Keratinocyte (primary cell): ENCODE measurements around the gene CDCA3. TPM values are rescaled to one million over a fixed set of nuclear protein-coding genes. Genes with fewer than 3 reads are reported as not detected.

Experiments
- DNase-seq: peaks from one replicate; pipeline ENCODE4 v3.0.0-alpha.2; 2011; ENCODE audit warnings: low read depth, missing footprints, low spot score
- FAIRE-seq: peaks from 2 replicates; lab custom pipeline; 2011; peaks lifted over from hg19 to GRCh38; lab: Jason Lieb, UNC
- H2AFZ ChIP-seq: 2 replicates; pipeline ENCODE4 v1.6.0; 2012; ENCODE audit warnings: low read length, control low read depth, inconsistent platforms; ENCODE audit not compliant: control insufficient read depth
- H3K27ac ChIP-seq: 2 replicates; pipeline ENCODE4 v1.5.1; 2011; ENCODE audit warnings: low read length; ENCODE audit not compliant: control insufficient read depth, insufficient read depth
- H3K27me3 ChIP-seq: 3 replicates; pipeline ENCODE4 v1.6.0; 2011; ENCODE audit warnings: low read length; ENCODE audit not compliant: control insufficient read depth, insufficient read depth; ENCODE audit errors: extremely low read depth
- H3K36me3 ChIP-seq, 2 experiments: 2 replicates in 1 of 2; 3 replicates in 1 of 2; pipeline ENCODE4 v1.5.1; 2011; ENCODE audit warnings: low read length in 2 of 2, mild to moderate bottlenecking in 1 of 2; ENCODE audit not compliant: control insufficient read depth in 2 of 2, insufficient read depth in 2 of 2; ENCODE audit errors: extremely low read depth in 1 of 2
- H3K4me1 ChIP-seq: 3 replicates; pipeline ENCODE4 v1.5.1; 2011; ENCODE audit warnings: low read length; ENCODE audit not compliant: control insufficient read depth, insufficient read depth; ENCODE audit errors: extremely low read depth
- H3K4me2 ChIP-seq: 3 replicates; pipeline ENCODE4 v1.6.0; 2011; ENCODE audit warnings: low read depth, low read length; ENCODE audit not compliant: control insufficient read depth, insufficient read depth; ENCODE audit errors: extremely low read depth
- H3K4me3 ChIP-seq, 3 experiments: fragments of 200-600 bp in 1 of 3; sonication (generic) in 1 of 3; 2 replicates in 2 of 3; 3 replicates in 1 of 3; pipeline ENCODE4 v1.5.1; 2011 to 2016; ENCODE audit warnings: low read length in 3 of 3, mild to moderate bottlenecking in 3 of 3, control low read depth in 2 of 3, inconsistent platforms in 1 of 3, low read depth in 1 of 3, mixed read lengths in 1 of 3, mixed run types in 1 of 3, moderate library complexity in 1 of 3; ENCODE audit not compliant: control insufficient read depth in 2 of 3, insufficient read depth in 2 of 3; ENCODE audit errors: extremely low read depth in 1 of 3
- H3K79me2 ChIP-seq: 2 replicates; pipeline ENCODE4 v1.6.0; 2012; ENCODE audit warnings: low read length; ENCODE audit not compliant: control insufficient read depth, insufficient read depth
- H3K9ac ChIP-seq: 3 replicates; pipeline ENCODE4 v1.6.0; 2011; ENCODE audit warnings: low read length; ENCODE audit not compliant: control insufficient read depth, insufficient read depth; ENCODE audit errors: extremely low read depth
- H3K9me1 ChIP-seq: 3 replicates; pipeline ENCODE4 v1.6.0; 2011; ENCODE audit warnings: low read length; ENCODE audit not compliant: control insufficient read depth, insufficient read depth; ENCODE audit errors: extremely low read depth
- H3K9me3 ChIP-seq: 2 replicates; pipeline ENCODE4 v1.5.1; 2012; ENCODE audit warnings: low read depth, low read length; ENCODE audit not compliant: control insufficient read depth
- H4K20me1 ChIP-seq: 3 replicates; pipeline ENCODE4 v1.6.0; 2011; ENCODE audit warnings: low read length; ENCODE audit not compliant: control insufficient read depth, insufficient read depth; ENCODE audit errors: extremely low read depth
- CTCF ChIP-seq, 3 experiments: IDR thresholded peaks in 1 of 3; conservative IDR thresholded peaks in 1 of 3; optimal IDR thresholded peaks in 1 of 3; 2 replicates in 2 of 3; 3 replicates in 1 of 3; pipeline versions ENCODE3 to v1.5.1; 2011; ENCODE audit warnings: low read length in 3 of 3, mild to moderate bottlenecking in 3 of 3, moderate library complexity in 2 of 3, control low read depth in 1 of 3, inconsistent platforms in 1 of 3; ENCODE audit not compliant: insufficient read depth in 2 of 3; ENCODE audit errors: extremely low read depth in 1 of 3
- EZH2 ChIP-seq: IDR thresholded peaks from one replicate; pipeline ENCODE4 v1.6.1; 2012; ENCODE audit warnings: inconsistent platforms, mild to moderate bottlenecking, low read length, moderate library complexity
- dilution Hi-C: fragments of 300-500 bp; cut with MboI; formaldehyde crosslinking; loops from one replicate; pipeline ENCODE4 v1.7.0; 2020; ENCODE audit warnings: low sequenced_read_pairs; ENCODE audit not compliant: extremely low pct_ligation_motif_present
- polyA plus RNA-seq, 5 experiments: library from polyadenylated mRNA; depleted of rRNA in 3 of 5; stranded (reverse) in 3 of 5; stranded (forward) in 1 of 5; unstranded in 1 of 5; fragments of >200 nt; gene quantifications; 1 replicate in 1 of 5; 2 replicates in 3 of 5; 3 replicates in 1 of 5; pipeline versions ENCODE4 v1.2.1 to v1.2.3, GENCODE V29; 2011 to 2012; ENCODE audit warnings: missing spikeins in 2 of 5, low read depth in 1 of 5, low replicate concordance in 1 of 5

Gene CDCA3
- polyA plus RNA-seq, 1 donor (not counting 4 experiments of a cell fraction or from before 2014, with no cell fraction given): 15.0 TPM

DNA sequence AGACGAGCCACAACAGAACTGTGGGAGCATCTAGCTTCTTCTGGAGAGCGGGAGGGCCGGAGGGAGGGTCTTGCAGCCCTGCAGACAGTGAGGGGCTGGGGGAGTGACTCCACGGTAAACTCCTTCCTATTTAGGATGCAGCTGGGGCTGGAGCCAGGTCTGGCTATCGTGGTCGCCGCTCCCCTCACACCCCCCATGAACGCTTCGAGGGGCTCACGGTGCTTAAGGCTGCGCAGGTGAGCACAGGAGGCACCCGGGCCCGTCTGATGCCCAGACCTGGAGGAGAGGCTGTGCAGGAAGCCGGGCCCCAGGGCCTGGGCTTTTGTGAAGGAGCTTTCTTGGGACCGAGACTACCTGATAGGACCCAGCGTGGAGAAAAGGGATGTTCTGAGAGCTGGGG, 14.2 kb downstream of the CDCA3 start:
- Histone ChIP-seq H3K79me2 (no peaks in the 10 kb centered on the region), H3K4me1 (no peaks in the 10 kb centered on the region), H4K20me1 (peaks cover 2% of the 10 kb centered on the region), H3K36me3 (peaks cover 0 to 4% of the 10 kb centered on the region in 2 experiments), H3K4me3 (no peak overlapping the region), H3K9me1 (no peaks in the 10 kb centered on the region), H3K9me3 (no peaks in the 10 kb centered on the region), H2AFZ (no peak overlapping the region), H3K27me3 (no peaks in the 10 kb centered on the region), H3K4me2 (no peak overlapping the region), H3K9ac (no peak overlapping the region), H3K27ac (no peak overlapping the region)
- FAIRE-seq: no peak
- DNase-seq: no peak
- dilution Hi-C loops: no loop called here
- TF ChIP-seq EZH2 (no peak), CTCF (optimal IDR thresholded peaks at IDR 0.05 in 1 of 3, IDR thresholded peaks at IDR 0.05 in 1 of 3, conservative IDR thresholded peaks at IDR 0.05 in 1 of 3; ENCODE audit: extremely low read depth in 1 of 3, insufficient read depth in 2 of 3, low read length in 3 of 3) (no peak)

DNA sequence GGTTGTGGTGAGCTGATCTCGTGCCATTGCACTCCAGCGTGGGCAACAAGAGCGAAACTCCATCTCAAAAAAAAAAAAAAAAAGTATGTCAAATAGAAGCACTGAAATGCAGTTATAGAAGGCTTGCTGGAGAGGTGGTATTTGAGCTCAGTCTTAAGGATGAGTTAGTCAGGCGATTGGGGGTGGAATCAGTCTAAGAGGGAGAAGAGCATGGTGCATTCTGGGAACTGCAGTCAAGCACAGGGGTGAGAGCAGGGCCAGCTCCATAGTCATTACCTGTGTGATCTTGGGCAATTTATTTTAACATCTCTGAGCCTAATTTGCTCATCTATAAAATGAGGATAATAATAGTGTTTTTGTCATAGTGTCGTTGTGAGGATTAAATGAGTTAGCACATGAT, 16.2 kb downstream of the CDCA3 start:
- peaks cover 0 to 4% of the 10 kb centered on the region in 2 experiments for H3K36me3 ChIP-seq
- no peak overlapping the region for H3K4me3 ChIP-seq
- H4K20me1 ChIP-seq: peaks cover 2% of the 10 kb centered on the region
- H3K27ac ChIP-seq: no peak overlapping the region
- no peak overlapping the region for H3K4me2 ChIP-seq
- H3K4me1 ChIP-seq: no peaks in the 10 kb centered on the region
- peaks cover 14% of the 10 kb centered on the region for H3K27me3 ChIP-seq
- no peak for DNase-seq
- no peak overlapping the region for H2AFZ ChIP-seq
- dilution Hi-C loops: no loop called here
- H3K9ac ChIP-seq: no peak overlapping the region
- no peaks in the 10 kb centered on the region for H3K9me3 ChIP-seq
- FAIRE-seq: no peak
- no peaks in the 10 kb centered on the region for H3K79me2 ChIP-seq
- TF ChIP-seq EZH2: no peak
- no peak for TF ChIP-seq CTCF (optimal IDR thresholded peaks at IDR 0.05 in 1 of 3, IDR thresholded peaks at IDR 0.05 in 1 of 3, conservative IDR thresholded peaks at IDR 0.05 in 1 of 3; ENCODE audit: extremely low read depth in 1 of 3, insufficient read depth in 2 of 3, low read length in 3 of 3)
- H3K9me1 ChIP-seq: no peaks in the 10 kb centered on the region
